SJSA1 (cell line): ENCODE measurements around the gene NSMCE3. TPM values are rescaled to one million over a fixed set of nuclear protein-coding genes. Genes with fewer than 3 reads are reported as not detected.

Experiments used
- DNase-seq, 2 experiments: peaks; one replicate each; pipeline ENCODE4 v3.0.0-alpha.2; 2015 to 2020; ENCODE audit warnings: low spot score in 2 of 2, low read depth in 1 of 2
- H3K27ac ChIP-seq: fragments of 250-450 bp; sonication (Bioruptor Pico); 2 replicates; pipeline ENCODE4 v1.5.1; 2020; ENCODE audit warnings: mild to moderate bottlenecking, moderate library complexity
- H3K27me3 ChIP-seq: fragments of 250-450 bp; sonication (Bioruptor Pico); replicated peaks from 2 replicates; pipeline ENCODE4 v1.5.1; 2020; ENCODE audit warnings: mild to moderate bottlenecking, moderate library complexity
- H3K36me3 ChIP-seq: fragments of 250-450 bp; sonication (Bioruptor Pico); 2 replicates; pipeline ENCODE4 v1.5.1; 2020; ENCODE audit warnings: mild to moderate bottlenecking
- H3K4me1 ChIP-seq: fragments of 250-450 bp; sonication (Bioruptor Pico); replicated peaks from 2 replicates; pipeline ENCODE4 v1.6.1; 2021; ENCODE audit warnings: mild to moderate bottlenecking
- H3K4me3 ChIP-seq: fragments of 250-450 bp; sonication (Bioruptor Pico); 2 replicates; pipeline ENCODE4 v1.5.1; 2020; ENCODE audit warnings: mild to moderate bottlenecking
- H3K9me3 ChIP-seq: fragments of 250-450 bp; sonication (Bioruptor Pico); replicated peaks from 2 replicates; pipeline ENCODE4 v1.5.1; 2020; ENCODE audit warnings: mild to moderate bottlenecking
- total RNA-seq: library from RNA; depleted of rRNA; stranded (reverse); fragments of >200 nt; shearing (Covaris generic); gene quantifications from 2 replicates; pipeline ENCODE4 v1.2.3, GENCODE V29; 2014

NSMCE3 gene
- total RNA-seq, 1 experiment from 2014 or later = 14.7 TPM

GRCh38 chr15:29283381-29283780, 13.8 kb upstream of the NSMCE3 start:
- no peak for DNase-seq
- no peak overlapping the region for H3K4me3 ChIP-seq

GRCh38 chr15:29280514-29280913, 10.9 kb upstream of the NSMCE3 start:
- no peak for DNase-seq
- Histone ChIP-seq H3K4me3 (no peak overlapping the region), H3K36me3 (no peaks in the 10 kb centered on the region), H3K4me1 (peaks cover 12% of the 10 kb centered on the region), H3K27me3 (no peaks in the 10 kb centered on the region), H3K27ac (no peak overlapping the region), H3K9me3 (peaks cover 5% of the 10 kb centered on the region; the same call in 1 of the 2 replicates)

More at GRCh38 chr15:29283381-29283780, 13.8 kb upstream of the NSMCE3 start:
- H3K4me1 ChIP-seq = peaks cover 7% of the 10 kb centered on the region
- H3K9me3 ChIP-seq = peaks cover 5% of the 10 kb centered on the region; the same call in 1 of the 2 replicates
- no peak overlapping the region for H3K27ac ChIP-seq
- peaks cover 6% of the 10 kb centered on the region; the same call in 1 of the 2 replicates for H3K27me3 ChIP-seq
- H3K36me3 ChIP-seq = no peaks in the 10 kb centered on the region

- Histone ChIP-seq H3K27ac (peak overlapping the region; percentile 44), H3K9me3 (peaks cover 5% of the 10 kb centered on the region; the same call in 1 of the 2 replicates), H3K36me3 (no peaks in the 10 kb centered on the region), H3K4me3 (no peak overlapping the region), H3K27me3 (no peaks in the 10 kb centered on the region), H3K4me1 (peaks cover 12% of the 10 kb centered on the region)
- DNase-seq = peak; percentile 61 to 63
Observed at GRCh38 chr15:29278436-29279105, 8.9 kb upstream of the NSMCE3 start.

DNA sequence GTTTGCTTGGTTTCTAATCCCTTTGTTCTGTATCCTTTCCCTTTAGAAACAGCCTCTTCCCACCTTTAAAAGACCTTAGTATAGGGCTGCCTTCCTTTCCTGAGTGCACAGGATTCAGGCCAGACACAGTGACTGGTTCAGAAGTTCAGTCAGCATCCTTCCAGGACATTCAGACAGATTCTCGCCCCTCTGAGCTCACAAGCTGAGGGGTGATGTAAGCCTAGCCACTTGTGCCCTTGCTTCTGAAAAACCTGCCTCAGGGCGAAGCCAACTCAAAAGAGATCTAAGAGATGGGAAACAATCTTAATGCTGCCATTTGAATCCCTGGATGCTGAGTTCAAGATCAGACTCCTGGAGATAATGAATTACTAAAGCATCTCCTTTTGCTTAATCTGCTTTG, 6.7 kb upstream of the NSMCE3 start:
- Histone ChIP-seq H3K27ac (no peak overlapping the region), H3K36me3 (no peaks in the 10 kb centered on the region), H3K27me3 (no peaks in the 10 kb centered on the region), H3K9me3 (no peaks in the 10 kb centered on the region), H3K4me3 (no peak overlapping the region), H3K4me1 (peaks cover 12% of the 10 kb centered on the region)
- no peak for DNase-seq

- H3K36me3 ChIP-seq = no peaks in the 10 kb centered on the region
- no peaks in the 10 kb centered on the region for H3K9me3 ChIP-seq
- no peaks in the 10 kb centered on the region for H3K27me3 ChIP-seq
- H3K27ac ChIP-seq = no peak overlapping the region
- peaks cover 14% of the 10 kb centered on the region for H3K4me1 ChIP-seq
- DNase-seq = no peak
- no peak overlapping the region for H3K4me3 ChIP-seq
Observed at GRCh38 chr15:29275855-29276254, 6.2 kb upstream of the NSMCE3 start.

GRCh38 chr15:29274946-29275345, 5.3 kb upstream of the NSMCE3 start:
- Histone ChIP-seq H3K27me3 (no peaks in the 10 kb centered on the region), H3K36me3 (no peaks in the 10 kb centered on the region), H3K9me3 (no peaks in the 10 kb centered on the region), H3K4me3 (no peak overlapping the region), H3K4me1 (peaks cover 20% of the 10 kb centered on the region), H3K27ac (no peak overlapping the region)
- no peak for DNase-seq

- Histone ChIP-seq H3K4me3 (no peak overlapping the region), H3K27ac (no peak overlapping the region), H3K9me3 (no peaks in the 10 kb centered on the region), H3K36me3 (peaks cover 6% of the 10 kb centered on the region), H3K4me1 (peaks cover 21% of the 10 kb centered on the region), H3K27me3 (no peaks in the 10 kb centered on the region)
- DNase-seq = no peak
Observed at GRCh38 chr15:29272219-29272618, 2.6 kb upstream of the NSMCE3 start.

DNA sequence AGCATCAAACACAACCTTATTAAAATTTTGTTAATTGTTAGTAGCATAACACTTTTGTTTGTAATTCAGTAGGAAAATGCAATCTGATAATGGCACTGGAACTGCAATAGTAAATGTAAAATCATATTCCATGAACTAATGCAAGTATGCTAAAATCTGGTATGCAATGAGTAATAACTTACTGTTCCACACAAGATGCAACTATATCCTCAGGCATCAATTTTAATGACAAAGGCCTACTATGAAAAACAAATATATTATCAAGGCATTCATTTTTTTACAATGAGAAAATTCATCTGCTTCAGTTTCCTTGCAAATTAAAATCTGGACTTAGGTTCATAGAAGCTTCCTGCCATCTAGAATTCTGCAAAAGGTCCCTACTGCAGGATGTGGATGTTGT, 1.4 kb upstream of the NSMCE3 start:
- Histone ChIP-seq H3K9me3 (no peaks in the 10 kb centered on the region), H3K4me1 (peaks cover 21% of the 10 kb centered on the region), H3K27me3 (no peaks in the 10 kb centered on the region), H3K36me3 (peaks cover 6% of the 10 kb centered on the region), H3K4me3 (no peak overlapping the region), H3K27ac (no peak overlapping the region)
- no peak for DNase-seq

DNA sequence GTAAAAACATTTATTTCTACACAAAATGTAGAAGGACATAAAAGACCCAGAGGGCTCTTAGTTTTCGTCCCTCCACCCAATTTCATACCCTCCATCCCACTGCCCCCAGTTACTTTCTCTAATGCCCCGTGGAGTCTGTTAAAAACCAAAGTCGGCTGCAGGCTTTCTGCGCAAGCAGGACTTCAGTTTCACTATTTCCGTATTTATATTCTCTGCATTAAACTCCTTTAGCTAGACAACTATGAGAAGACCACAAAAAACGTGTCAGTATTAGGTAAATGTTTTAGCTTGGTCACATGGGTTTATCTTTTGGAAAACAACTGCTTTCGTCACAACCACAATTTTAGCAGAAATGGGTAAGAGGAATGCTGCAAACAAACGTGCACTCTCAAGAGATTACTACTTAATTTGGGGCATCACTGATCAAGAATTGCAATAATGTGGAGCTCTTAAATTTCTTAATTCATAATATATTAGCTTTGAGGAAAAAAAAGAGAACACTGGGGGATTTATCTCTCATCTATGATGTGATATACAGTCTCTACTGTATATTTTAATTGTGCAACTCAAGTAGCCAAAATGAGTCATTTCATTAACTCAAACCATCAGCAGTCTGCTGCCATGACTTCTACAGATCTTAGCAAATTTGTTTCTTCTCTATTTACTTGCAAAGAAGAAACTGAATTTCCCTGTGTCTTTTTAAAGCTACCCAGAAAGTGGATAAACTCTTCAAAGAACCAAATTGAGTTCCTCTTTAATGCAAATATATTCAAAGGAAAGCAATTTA, 740 bp upstream of the NSMCE3 start:
- Histone ChIP-seq H3K27ac (no peak overlapping the region), H3K4me1 (peaks cover 21% of the 10 kb centered on the region), H3K4me3 (peak overlapping the region; percentile 83), H3K9me3 (no peaks in the 10 kb centered on the region), H3K27me3 (no peaks in the 10 kb centered on the region), H3K36me3 (peaks cover 6% of the 10 kb centered on the region)
- DNase-seq = no peak

DNA sequence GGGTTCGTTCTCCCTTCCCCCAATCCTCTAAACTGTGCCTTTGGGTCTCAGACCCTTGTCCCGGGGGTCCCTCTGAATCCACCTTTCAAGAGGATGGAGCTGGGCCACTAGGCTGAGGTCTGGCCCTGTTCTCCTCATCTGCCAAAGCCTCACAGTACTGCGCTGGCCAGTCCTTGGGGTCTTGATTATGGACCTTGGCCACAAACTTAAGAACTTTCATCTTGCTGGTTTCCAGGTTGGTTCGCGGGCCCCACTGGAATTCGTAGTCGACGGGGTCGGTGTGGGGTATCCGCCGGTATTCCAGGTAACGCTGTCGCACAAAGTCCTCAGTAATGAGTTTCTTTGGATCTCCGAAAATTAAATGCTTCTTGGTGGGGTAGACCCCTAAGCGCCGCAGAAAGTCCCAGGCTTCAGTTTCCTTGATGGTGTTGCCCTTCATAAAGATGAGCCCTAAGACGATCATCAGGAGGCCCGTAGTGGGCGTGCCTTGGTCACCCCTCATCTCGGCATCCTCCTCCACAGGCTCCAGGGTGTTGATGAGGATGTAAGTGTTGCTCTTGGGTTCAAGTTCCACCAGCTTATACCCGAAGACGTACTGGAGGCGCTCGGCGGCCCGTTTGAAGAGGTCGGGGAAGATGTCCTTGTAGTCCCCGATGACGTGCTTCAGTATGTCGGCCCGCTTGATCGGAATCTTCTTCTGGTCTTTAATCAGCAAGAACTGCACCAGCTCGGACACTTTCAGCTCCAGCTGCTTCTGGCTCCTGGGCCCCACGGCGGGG, 727 bp downstream of the NSMCE3 start:
- Histone ChIP-seq H3K4me1 (peaks cover 21% of the 10 kb centered on the region), H3K4me3 (peak overlapping the region; percentile 83), H3K27ac (peak overlapping the region; percentile 4; the same call in 1 of the 2 replicates), H3K27me3 (no peaks in the 10 kb centered on the region), H3K9me3 (no peaks in the 10 kb centered on the region), H3K36me3 (peaks cover 6% of the 10 kb centered on the region)
- peak in 1 of 2 experiments; percentile 44 for DNase-seq

DNA sequence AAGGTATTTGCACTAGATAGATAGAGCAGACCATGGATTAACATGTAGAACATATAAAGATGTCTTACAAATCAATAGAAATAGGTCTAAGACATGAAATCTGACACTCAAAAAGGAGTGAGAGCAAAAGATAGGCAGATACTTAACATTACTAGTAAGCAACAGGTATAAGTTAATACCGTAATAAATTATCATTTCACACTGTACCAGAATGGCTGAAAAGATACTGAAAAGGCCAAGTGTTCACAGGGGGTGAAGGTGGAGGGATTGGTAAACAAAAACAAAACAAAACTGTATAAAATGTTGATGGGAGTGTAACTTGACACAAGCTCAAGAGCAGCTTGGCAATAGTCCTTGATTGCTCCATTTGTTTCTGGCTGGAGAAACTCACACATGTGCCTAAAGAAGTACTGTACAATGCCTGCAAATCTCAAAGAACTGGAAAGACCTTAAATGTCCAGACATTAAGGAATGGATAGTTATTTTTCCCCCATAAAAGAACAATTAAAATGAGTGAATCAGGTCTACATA, 3.5 kb downstream of the NSMCE3 start:
- no peaks in the 10 kb centered on the region for H3K9me3 ChIP-seq

GRCh38 chr15:29263289-29263688, 6.3 kb downstream of the NSMCE3 start:
- H3K27me3 ChIP-seq = no peaks in the 10 kb centered on the region; the same call in 1 of the 2 replicates
- DNase-seq = no peak
- no peaks in the 10 kb centered on the region for H3K36me3 ChIP-seq
- H3K4me3 ChIP-seq = no peak overlapping the region
- no peak overlapping the region for H3K27ac ChIP-seq
- no peaks in the 10 kb centered on the region for H3K9me3 ChIP-seq
- H3K4me1 ChIP-seq = peaks cover 7% of the 10 kb centered on the region; the same call in 1 of the 2 replicates

More for the DNA sequence above, 3.5 kb downstream of the NSMCE3 start:
- DNase-seq = no peak
- Histone ChIP-seq H3K27me3 (no peaks in the 10 kb centered on the region), H3K36me3 (peaks cover 6% of the 10 kb centered on the region), H3K27ac (no peak overlapping the region), H3K4me3 (no peak overlapping the region), H3K4me1 (peaks cover 21% of the 10 kb centered on the region)

GRCh38 chr15:29262738-29263137, 6.9 kb downstream of the NSMCE3 start:
- Histone ChIP-seq H3K4me1 (0 out of 2 replicates have a peak, but pooled peaks cover 4% of the 10 kb centered on the region), H3K4me3 (no peak overlapping the region), H3K36me3 (no peaks in the 10 kb centered on the region), H3K27me3 (no peaks in the 10 kb centered on the region; the same call in 1 of the 2 replicates), H3K27ac (no peak overlapping the region), H3K9me3 (no peaks in the 10 kb centered on the region)
- DNase-seq = no peak
